DOHH2 (cell line): ENCODE measurements around the gene RIPK4.

Experiments used
- H3F3A ChIP-seq: fragments of 200-600 bp; sonication (generic), shearing (Covaris generic); 2 replicates; pipeline ENCODE4 v1.6.0; 2016; ENCODE audit warnings: antibody characterized with exemption, mild to moderate bottlenecking; ENCODE audit not compliant: control insufficient read depth, insufficient read depth
- H3K27ac ChIP-seq: fragments of 200-600 bp; sonication (generic); 2 replicates; pipeline ENCODE4 v1.5.1; 2014; ENCODE audit warnings: low read depth, mild to moderate bottlenecking, low read length, moderate library complexity
- H3K27me3 ChIP-seq: fragments of 200-600 bp; sonication (generic); 2 replicates; pipeline ENCODE4 v1.6.1; 2014; ENCODE audit warnings: mild to moderate bottlenecking, low read length, mixed read lengths; ENCODE audit not compliant: control insufficient read depth
- H3K36me3 ChIP-seq: fragments of 200-600 bp; sonication (generic); 2 replicates; pipeline ENCODE4 v1.6.1; 2014; ENCODE audit warnings: mild to moderate bottlenecking, low read length, moderate library complexity, mixed read lengths; ENCODE audit not compliant: control insufficient read depth
- H3K4me1 ChIP-seq: fragments of 200-600 bp; sonication (generic); 2 replicates; pipeline ENCODE4 v1.6.1; 2014; ENCODE audit warnings: mild to moderate bottlenecking, low read length, mixed read lengths; ENCODE audit not compliant: control insufficient read depth
- H3K4me2 ChIP-seq: fragments of 200-600 bp; sonication (generic); 2 replicates; pipeline ENCODE4 v1.6.0; 2014; ENCODE audit warnings: mild to moderate bottlenecking, low read length, moderate library complexity
- H3K4me3 ChIP-seq: fragments of 200-600 bp; sonication (generic); 2 replicates; pipeline ENCODE4 v1.5.1; 2014; ENCODE audit warnings: mild to moderate bottlenecking, low read length, mixed read lengths
- H3K79me2 ChIP-seq: fragments of 200-600 bp; sonication (generic); 2 replicates; pipeline ENCODE4 v1.6.1; 2014; ENCODE audit warnings: mild to moderate bottlenecking, low read length, mixed read lengths; ENCODE audit not compliant: control insufficient read depth
- H3K9me2 ChIP-seq: fragments of 200-600 bp; sonication (generic); replicated peaks from 2 replicates; pipeline ENCODE4 v1.6.1; 2014; ENCODE audit warnings: mild to moderate bottlenecking, low read length, mixed read lengths; ENCODE audit not compliant: control insufficient read depth
- H3K9me3 ChIP-seq: fragments of 200-600 bp; sonication (generic); 2 replicates; pipeline ENCODE4 v1.6.1; 2014; ENCODE audit warnings: antibody characterized with exemption, low read length, mixed read lengths; ENCODE audit not compliant: control insufficient read depth, insufficient read depth
- H4K20me1 ChIP-seq: fragments of 200-600 bp; sonication (generic); 2 replicates; pipeline ENCODE4 v1.6.0; 2014; ENCODE audit warnings: low read depth, mild to moderate bottlenecking, antibody characterized with exemption, low read length, moderate library complexity; ENCODE audit not compliant: control insufficient read depth, insufficient read depth
- CTCF ChIP-seq: fragments of 200-600 bp; sonication (generic); IDR thresholded peaks from one replicate; pipeline ENCODE4 v1.5.1; 2014; ENCODE audit warnings: antibody characterized with exemption, mild to moderate bottlenecking, low read depth, low read length; ENCODE audit not compliant: poor library complexity, severe bottlenecking
- EZH2phosphoT487 ChIP-seq: fragments of 200-600 bp; sonication (generic); IDR thresholded peaks from 2 replicates; pipeline ENCODE4 v1.6.1; 2017; ENCODE audit warnings: borderline replicate concordance, mild to moderate bottlenecking, antibody characterized with exemption, low read length, moderate library complexity, mixed read lengths

The RIPK4 gene

GRCh38 chr21:41770901-41771624, 4.2 kb upstream of the RIPK4 start:
- no peak for TF ChIP-seq EZH2phosphoT487
- TF ChIP-seq CTCF, result no peak
- H3K27me3 ChIP-seq, result peaks cover 18% of the 10 kb centered on the region
- peaks cover 6% of the 10 kb centered on the region for H3K4me1 ChIP-seq

GRCh38 chr21:41769933-41770332, 3.1 kb upstream of the RIPK4 start:
- H3K79me2 ChIP-seq, result no peaks in the 10 kb centered on the region

More at GRCh38 chr21:41770901-41771624, 4.2 kb upstream of the RIPK4 start:
- Histone ChIP-seq H4K20me1 (no peaks in the 10 kb centered on the region), H3K79me2 (no peaks in the 10 kb centered on the region), H3F3A (no peaks in the 10 kb centered on the region), H3K4me3 (no peak overlapping the region), H3K9me2 (no peaks in the 10 kb centered on the region), H3K9me3 (no peaks in the 10 kb centered on the region), H3K4me2 (no peak overlapping the region), H3K27ac (no peak overlapping the region), H3K36me3 (no peaks in the 10 kb centered on the region)

GRCh38 chr21:41769521-41769920, 2.7 kb upstream of the RIPK4 start:
- H4K20me1 ChIP-seq, result no peaks in the 10 kb centered on the region
- no peaks in the 10 kb centered on the region for H3F3A ChIP-seq
- H3K79me2 ChIP-seq, result no peaks in the 10 kb centered on the region
- no peaks in the 10 kb centered on the region for H3K36me3 ChIP-seq
- H3K4me2 ChIP-seq, result no peak overlapping the region
- no peaks in the 10 kb centered on the region for H3K9me2 ChIP-seq
- H3K4me3 ChIP-seq, result no peak overlapping the region
- H3K4me1 ChIP-seq, result peaks cover 6% of the 10 kb centered on the region
- peaks cover 18% of the 10 kb centered on the region for H3K27me3 ChIP-seq
- H3K9me3 ChIP-seq, result no peaks in the 10 kb centered on the region
- no peak overlapping the region for H3K27ac ChIP-seq
- TF ChIP-seq CTCF (no peak), EZH2phosphoT487 (no peak)

More at GRCh38 chr21:41769933-41770332, 3.1 kb upstream of the RIPK4 start:
- Histone ChIP-seq H4K20me1 (no peaks in the 10 kb centered on the region), H3K9me2 (no peaks in the 10 kb centered on the region), H3K27ac (no peak overlapping the region), H3K4me2 (no peak overlapping the region), H3K27me3 (peaks cover 18% of the 10 kb centered on the region), H3K4me1 (peaks cover 6% of the 10 kb centered on the region), H3F3A (no peaks in the 10 kb centered on the region), H3K9me3 (no peaks in the 10 kb centered on the region), H3K36me3 (no peaks in the 10 kb centered on the region), H3K4me3 (no peak overlapping the region)
- TF ChIP-seq EZH2phosphoT487 (no peak), CTCF (no peak)
